IMR-90 (cell line): Measurements from ENCODE around the gene TBCD.

Source experiments
- CHD1 ChIP-seq: IDR thresholded peaks from 2 replicates; pipeline ENCODE4 v1.6.1; 2012; ENCODE audit warnings: low read depth, low read length, improper control_type of control experiment
- MXI1 ChIP-seq: IDR thresholded peaks from 2 replicates; pipeline ENCODE4 v1.6.1; 2012; ENCODE audit warnings: low read depth, mild to moderate bottlenecking, low read length, moderate library complexity, borderline replicate concordance
- TF ChIP-seq, protein P1 (sequence below): conservative IDR thresholded peaks from 2 replicates; pipeline ENCODE4 v1.5.1; 2012; ENCODE audit warnings: mild to moderate bottlenecking, low read depth, low read length, improper control_type of control experiment

DNA sequence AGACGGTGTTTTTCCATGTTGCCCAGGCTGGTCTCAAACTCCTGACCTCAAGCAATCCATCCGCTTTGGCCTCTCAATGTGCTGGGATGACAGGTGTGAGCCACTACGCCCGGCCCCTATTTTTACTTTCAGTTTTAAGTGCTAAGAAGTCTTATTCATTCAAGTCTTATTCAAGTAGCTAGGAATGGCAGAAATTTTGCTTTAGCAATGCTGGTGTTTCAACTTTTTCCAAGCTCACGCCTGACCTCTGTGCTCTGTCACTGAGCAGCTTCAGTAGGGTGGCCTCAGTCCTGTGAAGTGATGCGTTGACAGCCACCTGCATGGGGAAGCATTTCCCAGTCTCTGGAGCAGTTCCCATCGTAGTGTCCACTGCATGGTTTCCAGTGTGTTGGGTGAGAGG is 75.1 kb downstream of the TBCD start:
- TF ChIP-seq, protein P1, sequence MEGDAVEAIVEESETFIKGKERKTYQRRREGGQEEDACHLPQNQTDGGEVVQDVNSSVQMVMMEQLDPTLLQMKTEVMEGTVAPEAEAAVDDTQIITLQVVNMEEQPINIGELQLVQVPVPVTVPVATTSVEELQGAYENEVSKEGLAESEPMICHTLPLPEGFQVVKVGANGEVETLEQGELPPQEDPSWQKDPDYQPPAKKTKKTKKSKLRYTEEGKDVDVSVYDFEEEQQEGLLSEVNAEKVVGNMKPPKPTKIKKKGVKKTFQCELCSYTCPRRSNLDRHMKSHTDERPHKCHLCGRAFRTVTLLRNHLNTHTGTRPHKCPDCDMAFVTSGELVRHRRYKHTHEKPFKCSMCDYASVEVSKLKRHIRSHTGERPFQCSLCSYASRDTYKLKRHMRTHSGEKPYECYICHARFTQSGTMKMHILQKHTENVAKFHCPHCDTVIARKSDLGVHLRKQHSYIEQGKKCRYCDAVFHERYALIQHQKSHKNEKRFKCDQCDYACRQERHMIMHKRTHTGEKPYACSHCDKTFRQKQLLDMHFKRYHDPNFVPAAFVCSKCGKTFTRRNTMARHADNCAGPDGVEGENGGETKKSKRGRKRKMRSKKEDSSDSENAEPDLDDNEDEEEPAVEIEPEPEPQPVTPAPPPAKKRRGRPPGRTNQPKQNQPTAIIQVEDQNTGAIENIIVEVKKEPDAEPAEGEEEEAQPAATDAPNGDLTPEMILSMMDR, result no peak
- TF ChIP-seq CHD1, result no peak
- no peak for TF ChIP-seq MXI1
